ENCODE results near the gene LMF2. TPM values are rescaled to one million over a fixed set of nuclear protein-coding genes. Genes with fewer than 3 reads are reported as not detected.

LMF2 gene
- total RNA-seq, 3 donors from 2014 or later = 57.8 to 66.4 (median 60.7) TPM

GRCh38 chr22:50519151-50519550 lies 11.6 kb upstream of the LMF2 start:
- no peak for DNase-seq
- Histone ChIP-seq H3K9me3 (no peaks in the 10 kb centered on the region), H3K4me1 (ENCODE audit: low read depth) (peaks cover 12% of the 10 kb centered on the region), H3K36me3 (ENCODE audit: low read depth) (peaks cover 7% of the 10 kb centered on the region), H3K4me3 (no peak overlapping the region)
- no peak for ATAC-seq
- TF ChIP-seq CTCF (IDR thresholded peaks at IDR 0.05) = no peak
- intact Hi-C loops (cut with DNase I, micrococcal nuclease) = no loop called here

GRCh38 chr22:50518606-50519005 lies 11.1 kb upstream of the LMF2 start:
- Histone ChIP-seq H3K4me3 (no peak overlapping the region), H3K36me3 (ENCODE audit: low read depth) (peaks cover 6% of the 10 kb centered on the region), H3K4me1 (ENCODE audit: low read depth) (peaks cover 6% of the 10 kb centered on the region), H3K9me3 (no peaks in the 10 kb centered on the region)
- DNase-seq = no peak
- no peak for ATAC-seq
- TF ChIP-seq CTCF (IDR thresholded peaks at IDR 0.05) = no peak
- intact Hi-C loops (cut with DNase I, micrococcal nuclease) = no loop called here

GRCh38 chr22:50517495-50518260 lies 10.2 kb upstream of the LMF2 start:
- DNase-seq = no peak
- H3K4me3 ChIP-seq = no peak overlapping the region
- ATAC-seq = no peak
- no peaks in the 10 kb centered on the region for H3K4me1 ChIP-seq (ENCODE audit: low read depth)
- intact Hi-C loops (cut with DNase I, micrococcal nuclease) = no loop called here
- H3K36me3 ChIP-seq (ENCODE audit: low read depth) = peaks cover 3% of the 10 kb centered on the region
- TF ChIP-seq CTCF (IDR thresholded peaks at IDR 0.05) = no peak
- H3K9me3 ChIP-seq = no peaks in the 10 kb centered on the region

GRCh38 chr22:50516891-50517290 lies 9.4 kb upstream of the LMF2 start:
- TF ChIP-seq CTCF (IDR thresholded peaks at IDR 0.05) = no peak
- DNase-seq (no peak), ATAC-seq (no peak)
- Histone ChIP-seq H3K4me3 (no peak overlapping the region), H3K4me1 (ENCODE audit: low read depth) (no peaks in the 10 kb centered on the region), H3K9me3 (no peaks in the 10 kb centered on the region), H3K36me3 (ENCODE audit: low read depth) (no peaks in the 10 kb centered on the region)
- intact Hi-C loops (cut with DNase I, micrococcal nuclease) = no loop called here

GRCh38 chr22:50516068-50516467 lies 8.6 kb upstream of the LMF2 start:
- Histone ChIP-seq H3K36me3 (ENCODE audit: low read depth) (no peaks in the 10 kb centered on the region), H3K9me3 (no peaks in the 10 kb centered on the region), H3K4me1 (ENCODE audit: low read depth) (no peaks in the 10 kb centered on the region), H3K4me3 (no peak overlapping the region)
- intact Hi-C loops (cut with DNase I, micrococcal nuclease) = no loop called here
- no peak for ATAC-seq
- TF ChIP-seq CTCF (IDR thresholded peaks at IDR 0.05) = no peak
- DNase-seq = no peak
